Endothelial cell of hepatic sinusoid (primary cell): Measurements from ENCODE around the gene FLYWCH1.

Experiments
- in situ Hi-C: cut with HindIII; loops from 2 replicates; pipeline ENCODE4 v1.10.0; 2017; ENCODE audit warnings: low sequenced_read_pairs

FLYWCH1 gene

DNA sequence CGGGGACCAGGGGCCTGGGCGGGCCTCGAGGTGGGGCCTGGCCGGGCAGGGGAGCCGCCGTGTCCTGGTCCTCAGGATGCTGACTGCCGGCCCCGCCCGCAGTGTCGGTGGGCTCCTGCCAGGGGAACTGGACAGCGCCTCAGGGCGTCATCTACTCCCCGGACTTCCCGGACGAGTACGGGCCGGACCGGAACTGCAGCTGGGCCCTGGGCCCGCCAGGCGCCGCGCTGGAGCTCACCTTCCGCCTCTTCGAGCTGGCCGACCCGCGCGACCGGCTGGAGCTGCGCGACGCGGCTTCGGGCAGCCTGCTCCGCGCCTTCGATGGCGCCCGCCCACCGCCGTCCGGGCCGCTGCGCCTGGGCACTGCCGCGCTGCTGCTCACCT, 55.1 kb downstream of the FLYWCH1 start:
- in situ Hi-C loops: no loop called here

- in situ Hi-C loops: no loop called here
Observed at GRCh38 chr16:2967211-2967631, 55.5 kb downstream of the FLYWCH1 start.

GRCh38 chr16:2967721-2968161, 56.0 kb downstream of the FLYWCH1 start:
- in situ Hi-C loops: no loop called here

DNA sequence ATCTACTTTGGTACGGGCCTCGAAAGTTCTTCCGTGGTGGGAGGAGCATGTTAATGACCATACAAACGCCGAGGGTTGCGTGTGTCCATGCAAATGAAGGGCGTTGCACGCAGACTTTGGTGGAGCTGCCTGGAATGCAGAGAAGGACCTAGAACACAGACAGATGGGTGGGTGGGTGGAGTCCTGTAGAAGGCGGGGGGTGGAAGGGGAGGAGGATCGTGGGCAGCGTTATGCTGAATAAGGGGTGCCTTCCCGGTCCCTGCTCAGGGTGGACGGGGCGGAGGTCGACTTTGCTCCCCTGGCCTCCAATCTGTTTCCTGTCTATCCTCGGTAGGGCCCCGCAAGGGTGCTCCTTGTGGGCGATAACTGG, 56.6 kb downstream of the FLYWCH1 start:
- in situ Hi-C loops: no loop called here

DNA sequence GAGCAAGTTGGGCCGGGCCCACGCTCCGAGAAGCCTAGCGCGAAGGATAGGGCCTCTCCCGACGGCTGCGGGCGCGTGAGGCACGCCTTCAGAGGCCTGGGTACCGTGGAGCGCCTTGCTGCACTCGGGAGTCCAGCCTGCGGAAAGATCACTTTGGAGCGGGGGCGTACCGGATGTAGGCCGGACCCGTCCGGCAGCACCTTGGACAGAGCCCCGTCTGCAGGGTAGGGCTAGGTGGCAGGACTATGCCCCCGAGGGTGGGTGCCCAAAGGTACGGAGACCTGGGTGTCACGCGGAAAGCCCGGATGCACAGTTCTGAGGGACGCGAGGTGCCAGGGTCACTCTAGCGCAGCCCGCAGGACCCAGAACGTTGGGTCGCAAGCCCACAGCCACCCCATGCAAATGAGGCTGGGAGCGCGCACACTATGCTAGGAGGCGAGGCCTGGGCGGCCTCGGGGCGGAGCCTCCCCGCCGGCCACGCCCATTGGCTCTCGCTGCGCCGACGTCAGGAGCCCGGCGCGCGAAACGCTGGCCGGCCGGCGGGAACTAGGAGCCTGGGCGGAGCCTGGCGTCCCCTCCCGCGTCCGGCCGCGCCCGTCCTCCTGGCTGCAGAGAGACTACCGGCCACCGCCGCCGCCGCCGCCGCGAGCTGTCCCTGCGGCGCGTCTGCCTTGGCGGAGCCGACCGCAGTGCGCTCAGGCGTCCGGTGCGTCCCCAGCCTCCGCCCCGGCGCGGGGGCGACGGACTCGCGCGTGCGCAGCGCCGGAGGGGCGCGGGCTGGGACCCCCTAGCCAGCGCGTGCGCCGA, 57.2 kb downstream of the FLYWCH1 start, which contains the start of gene PAQR4:
TSS of gene PAQR4 (plus strand) at position 611 of the 807 bp plus-strand sequence. CDS start 327 bp downstream, outside the sequence.
- in situ Hi-C loops: no loop called here

- in situ Hi-C loops: no loop called here
Observed at GRCh38 chr16:2969545-2970521, 58.1 kb downstream of the FLYWCH1 start.

DNA sequence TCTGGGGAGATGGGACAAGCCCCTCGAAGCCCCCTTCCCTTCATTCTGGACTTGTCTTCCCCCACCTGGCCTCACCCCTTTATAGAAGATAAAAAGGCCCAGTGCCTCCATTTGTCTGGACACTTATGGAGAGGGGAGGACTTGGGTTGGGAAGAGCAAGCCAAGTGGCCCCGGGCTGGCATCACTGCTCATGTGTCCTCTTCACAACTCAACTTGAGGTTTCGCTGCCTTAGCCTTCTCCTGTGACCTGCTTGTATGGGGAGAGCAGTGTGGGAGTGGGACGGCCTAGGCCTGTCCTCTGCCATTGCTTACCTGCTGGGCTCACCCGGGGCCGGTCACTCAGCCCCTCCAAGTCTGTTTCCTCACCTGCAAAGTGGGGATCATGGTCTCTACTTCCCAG, 58.8 kb downstream of the FLYWCH1 start:
- in situ Hi-C loops: no loop called here

- in situ Hi-C loops: no loop called here
Observed at GRCh38 chr16:2971134-2971984, 59.6 kb downstream of the FLYWCH1 start.

GRCh38 chr16:2971985-2972784, 60.5 kb downstream of the FLYWCH1 start:
- in situ Hi-C loops: no loop called here

GRCh38 chr16:2973093-2973492, 61.4 kb downstream of the FLYWCH1 start:
- in situ Hi-C loops: no loop called here

DNA sequence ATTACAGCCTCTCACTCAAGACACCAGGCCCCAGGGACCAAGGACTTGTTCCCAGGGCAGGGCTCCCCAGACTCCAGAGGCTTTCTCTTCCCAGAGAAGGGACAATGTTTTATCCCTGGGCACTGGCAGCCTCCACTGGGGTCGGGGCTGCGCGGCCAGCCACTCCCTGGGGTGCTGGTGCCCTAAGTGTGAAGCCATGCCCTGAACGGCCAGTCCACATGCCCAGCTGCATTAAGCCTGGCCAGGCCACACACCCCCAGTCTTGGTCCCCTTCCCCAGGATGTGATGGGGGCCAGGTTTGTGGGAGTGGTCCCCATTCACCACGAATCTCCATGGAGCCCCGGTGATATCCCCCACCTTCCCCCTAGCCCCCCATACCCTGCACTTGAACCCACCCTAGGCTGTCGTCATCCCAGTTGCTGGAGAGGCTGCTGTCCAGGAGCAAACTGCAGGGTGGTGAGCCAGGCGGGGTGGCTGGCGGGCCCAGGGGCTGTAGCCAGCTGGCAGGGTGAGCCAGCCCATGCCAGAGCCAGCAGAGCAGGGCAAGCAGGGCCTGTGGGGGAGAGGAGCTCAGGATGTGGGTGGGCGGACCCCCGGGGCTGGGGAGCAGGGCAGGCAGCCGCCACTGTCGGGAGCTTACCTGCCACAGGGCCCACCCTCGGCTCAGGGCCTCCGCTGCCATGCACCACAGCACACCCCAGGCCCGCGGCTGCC, 62.0 kb downstream of the FLYWCH1 start:
- in situ Hi-C loops: no loop called here

GRCh38 chr16:2974319-2975056, 62.8 kb downstream of the FLYWCH1 start:
- in situ Hi-C loops: no loop called here

GRCh38 chr16:2975161-2975795, 63.5 kb downstream of the FLYWCH1 start:
- in situ Hi-C loops: no loop called here

GRCh38 chr16:2976201-2976600, 64.5 kb downstream of the FLYWCH1 start:
- in situ Hi-C loops: no loop called here

DNA sequence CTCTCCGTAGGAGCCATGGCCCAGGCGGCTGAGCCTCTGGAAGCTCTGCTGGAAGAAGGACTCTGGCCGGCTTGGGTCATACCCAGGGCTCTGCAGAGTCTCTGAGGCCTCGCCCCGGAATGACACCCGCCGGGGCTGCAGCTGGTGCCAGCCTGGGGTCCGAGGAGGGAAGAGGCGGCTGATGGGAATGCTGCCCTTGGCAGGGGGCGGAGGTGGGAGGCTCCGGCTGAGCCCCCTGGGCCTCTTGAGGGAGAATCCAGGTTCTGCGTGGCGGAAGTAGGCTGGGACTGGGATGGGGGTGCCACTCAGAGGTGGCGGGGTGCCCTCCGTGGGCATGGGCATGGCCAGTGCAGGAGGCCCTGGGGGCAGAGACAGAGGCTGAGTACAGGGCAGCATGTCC, 64.9 kb downstream of the FLYWCH1 start:
- in situ Hi-C loops: no loop called here

DNA sequence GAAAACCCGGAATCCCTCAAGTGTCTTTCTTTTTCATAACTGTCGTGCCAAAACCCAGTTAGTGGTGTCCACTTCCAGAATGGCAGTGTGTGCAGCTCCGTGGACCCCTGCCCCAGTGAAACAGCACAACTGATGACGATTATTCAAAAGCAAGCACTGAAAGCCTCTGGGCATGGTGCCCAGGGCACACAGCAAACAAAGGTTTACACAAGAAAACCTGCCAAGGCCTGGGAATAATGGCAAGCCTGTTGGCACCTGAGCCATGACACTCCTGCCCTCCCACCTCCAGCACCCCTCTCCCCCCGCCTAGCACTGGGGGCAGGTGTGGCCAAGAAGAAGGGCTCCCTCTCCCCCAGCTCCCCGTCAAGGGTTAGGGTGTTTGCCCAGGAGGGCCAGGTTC, 65.7 kb downstream of the FLYWCH1 start:
- in situ Hi-C loops: no loop called here

DNA sequence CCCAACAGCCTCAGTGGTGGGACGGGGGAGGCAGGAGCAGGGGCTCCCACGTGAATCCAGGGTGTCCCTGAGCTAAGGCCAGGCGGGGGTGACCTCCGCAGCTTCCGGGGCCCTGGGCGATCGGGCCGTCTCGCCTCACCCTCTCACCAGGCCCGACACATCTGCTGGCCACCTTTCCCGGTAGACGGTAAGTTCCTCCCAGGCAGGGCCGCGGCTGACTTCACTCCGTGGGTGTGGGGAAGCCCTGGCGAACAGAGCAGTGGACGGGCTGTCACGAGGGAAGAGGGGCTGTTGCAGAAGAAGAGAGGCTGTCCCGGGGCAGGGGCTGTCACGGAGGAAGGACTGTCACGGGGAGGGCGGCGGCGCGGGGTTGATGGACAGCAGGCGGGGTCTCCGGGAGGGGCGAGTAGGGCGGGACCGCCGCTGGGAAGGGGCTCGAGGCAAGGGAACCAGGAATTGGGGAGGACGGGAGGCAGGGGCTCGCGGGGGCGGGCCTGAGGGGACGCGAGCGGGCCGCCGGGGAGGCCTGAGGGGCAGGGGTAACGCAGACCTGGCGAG, 68.0 kb downstream of the FLYWCH1 start:
- in situ Hi-C loops: no loop called here
